Measurements from ENCODE around the gene CNPY3. TPM values are rescaled to one million over a fixed set of nuclear protein-coding genes. Genes with fewer than 3 reads are reported as not detected.
A peak's percentile ranks its signal among the peaks of the same experiment; 100 is the strongest.
"Not testable (repeated sequence)": the region's sequence is repeated elsewhere in the genome, so short reads cannot be mapped to it uniquely, and the experiment has no call there.

Gene CNPY3
- total RNA-seq: 10 to 100 TPM in 4 of 5 donors, 1 to 10 TPM in 1; 2.2 to 45.5 (median 30.3) TPM
- 10 to 100 TPM; 21.7 to 33.7 (median 25.8) TPM for polyA plus RNA-seq
- long read RNA-seq, donor 1, transcript CNPY3-201 (6 exons, 1,704 nt): major isoform, 10 of 10 reads
- long read RNA-seq, donor 1, partial matches to known transcripts: 0 of 10 reads
- long read RNA-seq, donor 1, other reads (novel, unspliced or antisense): 0 of 10 reads
- long read RNA-seq, donor 2, transcript CNPY3-201 (6 exons, 1,704 nt): major isoform, 20 of 20 reads
- long read RNA-seq, donor 2, partial matches to known transcripts: 0 of 20 reads
- long read RNA-seq, donor 2, other reads (novel, unspliced or antisense): 0 of 20 reads
- long read RNA-seq, donor 3, transcript CNPY3-201 (6 exons, 1,704 nt): major isoform, 12 of 12 reads
- long read RNA-seq, donor 3, partial matches to known transcripts: 0 of 12 reads
- long read RNA-seq, donor 3, other reads (novel, unspliced or antisense): 0 of 12 reads
- long read RNA-seq, donor 4, partial matches to known transcripts: 0 of 1 reads
- long read RNA-seq, donor 4, other reads (novel, unspliced or antisense): 0 of 1 reads
- long read RNA-seq, donor 5, transcript CNPY3-201 (6 exons, 1,704 nt): major isoform, 15 of 15 reads
- long read RNA-seq, donor 5, partial matches to known transcripts: 0 of 15 reads
- long read RNA-seq, donor 5, other reads (novel, unspliced or antisense): 0 of 15 reads
- long read RNA-seq, donor 6, transcript CNPY3-201 (6 exons, 1,704 nt): major isoform, 40 of 40 reads
- long read RNA-seq, donor 6, partial matches to known transcripts: 0 of 40 reads
- long read RNA-seq, donor 6, other reads (novel, unspliced or antisense): 0 of 40 reads
- long read RNA-seq, donor 7, transcript CNPY3-201 (6 exons, 1,704 nt): major isoform, 16 of 22 reads
- long read RNA-seq, donor 7, partial matches to known transcripts: 6 of 22 reads
- long read RNA-seq, donor 7, other reads (novel, unspliced or antisense): 0 of 22 reads
- long read RNA-seq, donor 8, transcript CNPY3-201 (6 exons, 1,704 nt): major isoform, 17 of 17 reads
- long read RNA-seq, donor 8, partial matches to known transcripts: 0 of 17 reads
- long read RNA-seq, donor 8, other reads (novel, unspliced or antisense): 0 of 17 reads
- long read RNA-seq, donor 9, transcript CNPY3-201 (6 exons, 1,704 nt): major isoform, 12 of 28 reads
- long read RNA-seq, donor 9, partial matches to known transcripts: 16 of 28 reads
- long read RNA-seq, donor 9, other reads (novel, unspliced or antisense): 0 of 28 reads
- long read RNA-seq, donor 10, transcript CNPY3-201 (6 exons, 1,704 nt): major isoform, 7 of 7 reads
- long read RNA-seq, donor 10, partial matches to known transcripts: 0 of 7 reads
- long read RNA-seq, donor 10, other reads (novel, unspliced or antisense): 0 of 7 reads

GRCh38 chr6:42928986-42929820, at the start of gene CNPY3:
Gene CNPY3 (plus strand): TSS chr6:42929480. CDS start chr6:42929571, 91 bp downstream.
- peak within 1 kb of the TSS; percentile 73 to 87 (median 81) for H3K4me3 ChIP-seq
- 0 to 1% (median 1%) methylated on average over 43 to 63 of the region's 63 CpGs for WGBS, 5 donors
- peaks cover 0 to 10% (median 0%) of the 10 kb centered on the region in 3 donors for H3K27me3 ChIP-seq
- H3K27ac ChIP-seq: peak within 1 kb of the TSS; percentile 89 to 95 (median 93)
- TF ChIP-seq POLR2A (IDR thresholded peaks at IDR 0.05) (no peak), EP300 (IDR thresholded peaks at IDR 0.05) (no peak), POLR2AphosphoS5 (IDR thresholded peaks at IDR 0.05) (peak in 1 of 3 donors; percentile 79)
- TF ChIP-seq, protein P1, sequence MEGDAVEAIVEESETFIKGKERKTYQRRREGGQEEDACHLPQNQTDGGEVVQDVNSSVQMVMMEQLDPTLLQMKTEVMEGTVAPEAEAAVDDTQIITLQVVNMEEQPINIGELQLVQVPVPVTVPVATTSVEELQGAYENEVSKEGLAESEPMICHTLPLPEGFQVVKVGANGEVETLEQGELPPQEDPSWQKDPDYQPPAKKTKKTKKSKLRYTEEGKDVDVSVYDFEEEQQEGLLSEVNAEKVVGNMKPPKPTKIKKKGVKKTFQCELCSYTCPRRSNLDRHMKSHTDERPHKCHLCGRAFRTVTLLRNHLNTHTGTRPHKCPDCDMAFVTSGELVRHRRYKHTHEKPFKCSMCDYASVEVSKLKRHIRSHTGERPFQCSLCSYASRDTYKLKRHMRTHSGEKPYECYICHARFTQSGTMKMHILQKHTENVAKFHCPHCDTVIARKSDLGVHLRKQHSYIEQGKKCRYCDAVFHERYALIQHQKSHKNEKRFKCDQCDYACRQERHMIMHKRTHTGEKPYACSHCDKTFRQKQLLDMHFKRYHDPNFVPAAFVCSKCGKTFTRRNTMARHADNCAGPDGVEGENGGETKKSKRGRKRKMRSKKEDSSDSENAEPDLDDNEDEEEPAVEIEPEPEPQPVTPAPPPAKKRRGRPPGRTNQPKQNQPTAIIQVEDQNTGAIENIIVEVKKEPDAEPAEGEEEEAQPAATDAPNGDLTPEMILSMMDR (IDR thresholded peaks at IDR 0.05): no peak
- DNase-seq: peak; percentile 94 to 99
- no peaks in the 10 kb centered on the region for H3K9me3 ChIP-seq
- intact Hi-C loops (cut with DNase I; ENCODE audit: low total_unique reads): no loop called here
- peaks cover 0 to 10% (median 4%) of the 10 kb centered on the region in 4 donors for H3K36me3 ChIP-seq
- peaks cover 26 to 52% (median 47%) of the 10 kb centered on the region in 4 donors for H3K4me1 ChIP-seq

DNA sequence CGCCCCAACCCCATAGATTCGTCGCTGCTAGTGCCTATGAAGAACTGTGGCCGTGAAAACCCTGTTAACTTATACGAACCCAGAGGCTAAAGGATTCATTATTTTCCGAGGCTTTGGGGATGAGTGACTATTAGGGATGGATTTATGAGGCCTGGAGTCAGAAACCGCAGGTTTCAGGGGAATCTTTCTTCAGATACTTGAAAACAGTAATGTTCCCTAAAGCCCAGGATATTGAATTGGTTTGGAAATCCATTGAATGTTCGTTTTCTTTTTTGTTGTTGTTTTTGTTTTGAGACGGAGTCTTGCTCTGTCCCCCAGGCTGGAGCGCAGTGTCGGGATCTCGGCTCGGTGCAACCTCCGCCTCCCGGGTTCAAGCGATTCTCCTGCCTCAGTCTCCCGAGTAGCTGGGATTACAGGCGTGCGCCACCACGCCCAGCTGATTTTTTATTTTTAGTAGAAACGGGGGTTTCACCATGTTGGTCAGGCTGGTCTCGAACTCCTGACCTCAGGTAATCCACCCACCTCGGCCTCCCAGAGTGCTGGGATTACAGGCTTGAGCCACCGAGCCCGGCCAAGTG, 49.0 kb upstream of the CNPY3 start:
- intact Hi-C loops (cut with DNase I; ENCODE audit: low total_unique reads); H3K27me3 ChIP-seq; DNase-seq; H3K9me3 ChIP-seq: not testable (repeated sequence)
- Histone ChIP-seq H3K36me3 (peaks cover 24 to 46% (median 43%) of the 10 kb centered on the region in 4 donors), H3K4me1 (peaks cover 24 to 46% (median 38%) of the 10 kb centered on the region in 4 donors), H3K4me3 (peak overlapping the region; percentile 65 to 85 (median 77)), H3K27ac (peak overlapping the region; percentile 85 to 96 (median 94))
- WGBS, 5 donors: 3 to 9% (median 6%) methylated on average over 25 of the region's 25 CpGs

- peak overlapping the region; percentile 34 to 96 (median 94) for H3K27ac ChIP-seq
- H3K4me1 ChIP-seq: peaks cover 24 to 46% (median 38%) of the 10 kb centered on the region in 4 donors
- peaks cover 30 to 51% (median 48%) of the 10 kb centered on the region in 4 donors for H3K36me3 ChIP-seq
- DNase-seq; H3K9me3 ChIP-seq; intact Hi-C loops (cut with DNase I; ENCODE audit: low total_unique reads); H3K27me3 ChIP-seq: not testable (repeated sequence)
- WGBS, 5 donors: 65 to 76% (median 70%) methylated on average over 12 of the region's 12 CpGs
- peak overlapping the region; percentile 65 to 85 (median 77) for H3K4me3 ChIP-seq
Measured at GRCh38 chr6:42880871-42881270, 48.4 kb upstream of the CNPY3 start.

- Histone ChIP-seq H3K4me1 (peaks cover 24 to 36% (median 32%) of the 10 kb centered on the region in 4 donors), H3K36me3 (peaks cover 37 to 80% (median 78%) of the 10 kb centered on the region in 4 donors), H3K27me3 (no peaks in the 10 kb centered on the region), H3K27ac (no peak overlapping the region), H3K4me3 (no peak overlapping the region), H3K9me3 (no peaks in the 10 kb centered on the region)
- intact Hi-C loops (cut with DNase I; ENCODE audit: low total_unique reads): no loop called here
- TF ChIP-seq POLR2AphosphoS5 (IDR thresholded peaks at IDR 0.05) (no peak), POLR2A (IDR thresholded peaks at IDR 0.05) (no peak), EP300 (IDR thresholded peaks at IDR 0.05) (no peak)
- TF ChIP-seq, protein P1 (IDR thresholded peaks at IDR 0.05): no peak
- DNase-seq: no peak
- 70 to 80% (median 73%) methylated on average over 4 of the region's 4 CpGs for WGBS, 5 donors
Measured at GRCh38 chr6:42885702-42886101, 43.6 kb upstream of the CNPY3 start.

- H3K9me3 ChIP-seq; H3K4me3 ChIP-seq; intact Hi-C loops (cut with DNase I; ENCODE audit: low total_unique reads); H3K27me3 ChIP-seq; DNase-seq; H3K27ac ChIP-seq: not testable (repeated sequence)
- peaks cover 33 to 57% (median 55%) of the 10 kb centered on the region in 4 donors for H3K36me3 ChIP-seq
- WGBS, 5 donors: 61 to 79% (median 72%) methylated on average over 4 of the region's 4 CpGs
- H3K4me1 ChIP-seq: peaks cover 5 to 24% (median 16%) of the 10 kb centered on the region in 4 donors
Measured at GRCh38 chr6:42888201-42888600, 41.1 kb upstream of the CNPY3 start.

All from stomach (tissue), 19 donors.